ACC112 (cell line): ENCODE data around the gene PPP1R16B.

Experiments used
- H2AFZ ChIP-seq: fragments of 200-600 bp; sonication (generic); one replicate; pipeline ENCODE4 v1.6.0; 2017; ENCODE audit warnings: antibody characterized with exemption, low read length; ENCODE audit not compliant: unreplicated experiment
- H3K27ac ChIP-seq: fragments of 200-600 bp; sonication (generic); 2 replicates; pipeline ENCODE4 v1.5.1; 2014; ENCODE audit warnings: low read depth, mild to moderate bottlenecking, antibody characterized with exemption, low read length, moderate library complexity
- H3K27me3 ChIP-seq: fragments of 200-600 bp; sonication (generic); 2 replicates; pipeline ENCODE4 v1.6.1; 2014; ENCODE audit warnings: mild to moderate bottlenecking, antibody characterized with exemption, low read length, moderate library complexity, mixed read lengths; ENCODE audit not compliant: insufficient read depth
- H3K36me3 ChIP-seq: fragments of 200-600 bp; sonication (generic); 2 replicates; pipeline ENCODE4 v1.6.1; 2016; ENCODE audit warnings: mild to moderate bottlenecking, antibody characterized with exemption, low read length, moderate library complexity, mixed read lengths; ENCODE audit not compliant: insufficient read depth
- H3K4me1 ChIP-seq: fragments of 200-600 bp; sonication (generic); one replicate; pipeline ENCODE4 v1.6.1; 2016; ENCODE audit warnings: low read length, mixed read lengths; ENCODE audit not compliant: insufficient read depth, unreplicated experiment, control insufficient read depth
- H3K4me3 ChIP-seq: fragments of 200-600 bp; sonication (generic); 2 replicates; pipeline ENCODE4 v1.5.1; 2014; ENCODE audit warnings: mild to moderate bottlenecking, low read depth, low read length
- H3K79me2 ChIP-seq: fragments of 200-600 bp; sonication (generic); one replicate; pipeline ENCODE4 v1.6.0; 2016; ENCODE audit warnings: low read length; ENCODE audit not compliant: control insufficient read depth, unreplicated experiment, insufficient read depth

Gene PPP1R16B

DNA sequence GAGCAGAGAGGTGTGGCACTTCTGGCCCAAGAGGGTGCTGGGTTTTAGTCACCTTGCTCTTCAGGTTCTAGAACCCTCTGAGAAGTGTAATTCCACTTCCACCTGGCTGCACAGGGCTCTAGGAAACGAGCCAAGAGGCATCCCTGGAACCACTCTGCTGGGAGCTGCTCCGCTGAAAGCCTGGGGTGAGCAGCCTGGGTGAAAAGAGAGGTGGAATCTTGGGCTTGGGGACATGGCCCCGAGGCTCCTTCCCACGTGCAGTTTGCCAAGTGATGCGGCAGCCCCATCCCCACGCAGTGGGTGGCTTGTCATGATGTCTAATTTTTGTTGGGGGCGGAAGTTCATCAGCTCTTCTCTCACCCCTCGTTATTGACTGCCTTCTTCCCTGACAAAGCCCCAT lies 32.8 kb downstream of the PPP1R16B start:
- H3K4me3 ChIP-seq = no peak overlapping the region
- no peaks in the 10 kb centered on the region for H3K4me1 ChIP-seq
- no peaks in the 10 kb centered on the region for H3K79me2 ChIP-seq
- no peak overlapping the region for H2AFZ ChIP-seq
- no peaks in the 10 kb centered on the region for H3K36me3 ChIP-seq
- peaks cover 66% of the 10 kb centered on the region for H3K27me3 ChIP-seq
- no peak overlapping the region for H3K27ac ChIP-seq

DNA sequence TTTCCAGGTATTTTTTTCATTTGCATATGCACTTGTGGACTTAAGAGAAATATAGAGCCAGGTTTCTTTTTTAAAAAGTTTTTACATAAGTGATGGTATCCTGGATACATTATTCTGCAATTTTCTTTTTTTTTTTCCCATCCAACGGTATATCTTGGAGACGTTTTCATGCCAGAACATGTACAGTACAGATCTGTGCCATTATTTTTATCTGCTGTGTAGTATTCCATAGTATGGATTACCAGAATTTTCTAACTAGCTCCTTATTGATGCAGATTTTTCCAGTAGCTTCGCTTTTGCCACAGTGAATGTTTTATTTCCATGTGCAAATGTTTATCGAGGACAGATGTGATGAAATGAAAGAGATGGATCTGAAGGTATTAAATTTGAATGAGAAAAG lies 34.1 kb downstream of the PPP1R16B start:
- Histone ChIP-seq H3K27ac (no peak overlapping the region), H3K36me3 (no peaks in the 10 kb centered on the region), H3K4me1 (no peaks in the 10 kb centered on the region), H2AFZ (no peak overlapping the region), H3K27me3 (peaks cover 67% of the 10 kb centered on the region), H3K79me2 (no peaks in the 10 kb centered on the region), H3K4me3 (no peak overlapping the region)

DNA sequence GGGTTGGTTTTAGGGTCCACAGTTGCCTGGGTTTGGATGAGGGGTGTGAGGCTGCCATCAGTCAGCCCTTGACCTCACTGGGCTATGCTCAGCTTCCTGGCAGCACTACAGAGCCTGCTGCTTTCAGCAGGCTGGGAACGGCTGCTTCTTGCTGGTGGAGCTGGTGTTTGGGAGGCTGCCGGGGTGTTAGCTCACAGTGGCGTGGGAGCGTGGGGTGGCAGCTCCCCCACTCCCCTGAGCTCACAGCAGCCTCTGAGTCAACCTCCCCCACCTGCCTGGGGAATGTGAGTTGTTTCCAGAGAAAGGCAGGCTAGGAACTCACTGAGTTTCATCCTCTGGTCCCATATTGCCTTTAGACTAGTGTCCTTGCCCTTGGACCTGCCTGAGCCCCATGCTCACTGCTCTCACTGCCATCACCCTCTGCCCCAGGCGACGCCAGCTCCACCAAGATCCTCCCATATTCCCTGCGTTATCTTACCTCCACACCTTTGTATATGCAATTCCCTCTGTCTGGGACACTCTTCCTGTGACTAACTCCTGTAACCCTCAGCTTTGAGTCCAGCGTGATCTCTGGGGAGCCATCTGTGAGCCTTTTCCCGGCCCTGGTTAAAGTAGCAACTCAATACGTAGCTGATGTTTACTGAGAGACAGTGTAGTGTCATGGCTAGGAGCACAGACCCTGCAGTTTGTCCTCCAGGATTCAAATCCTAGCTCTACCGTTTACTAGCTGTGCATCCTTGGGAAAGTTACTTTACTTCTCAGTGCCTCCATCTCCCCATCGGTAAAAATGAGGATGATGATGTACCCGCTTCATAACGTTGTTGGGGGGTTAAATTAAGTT lies 34.8 kb downstream of the PPP1R16B start:
- no peaks in the 10 kb centered on the region for H3K4me1 ChIP-seq
- H3K4me3 ChIP-seq = no peak overlapping the region
- H3K36me3 ChIP-seq = no peaks in the 10 kb centered on the region
- no peak overlapping the region for H2AFZ ChIP-seq
- H3K79me2 ChIP-seq = no peaks in the 10 kb centered on the region
- H3K27ac ChIP-seq = no peak overlapping the region
- H3K27me3 ChIP-seq = peaks cover 67% of the 10 kb centered on the region

DNA sequence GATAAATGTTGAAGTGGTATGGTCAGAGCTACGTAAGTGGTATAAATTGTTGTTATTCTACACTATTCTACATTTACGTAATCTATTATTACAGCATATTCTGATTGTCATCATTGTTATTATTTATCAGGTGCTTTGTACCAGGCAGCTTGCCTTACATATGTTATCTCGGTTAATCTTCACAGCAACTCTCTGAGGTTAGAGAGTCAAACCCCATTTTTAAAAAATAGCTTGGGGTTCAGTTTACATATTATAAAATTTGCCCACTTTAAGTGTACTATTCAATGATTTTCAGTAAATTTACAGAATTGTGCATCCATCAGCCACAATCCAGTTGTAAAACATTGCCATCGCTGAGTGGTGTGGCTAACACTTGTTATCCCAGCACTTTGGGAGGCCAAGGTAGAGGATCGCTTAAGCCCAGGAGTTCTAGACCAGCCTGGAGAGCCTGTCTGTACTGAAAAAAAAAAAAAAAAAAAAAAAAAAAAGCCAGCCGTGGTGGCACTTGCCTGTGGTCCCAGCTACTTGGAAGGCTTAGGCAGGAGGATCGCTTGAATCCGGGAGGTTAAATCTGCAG lies 35.5 kb downstream of the PPP1R16B start:
- H3K27ac ChIP-seq = no peak overlapping the region
- H3K4me1 ChIP-seq = no peaks in the 10 kb centered on the region
- H2AFZ ChIP-seq = no peak overlapping the region
- peaks cover 74% of the 10 kb centered on the region for H3K27me3 ChIP-seq
- H3K4me3 ChIP-seq = no peak overlapping the region
- no peaks in the 10 kb centered on the region for H3K36me3 ChIP-seq
- no peaks in the 10 kb centered on the region for H3K79me2 ChIP-seq

DNA sequence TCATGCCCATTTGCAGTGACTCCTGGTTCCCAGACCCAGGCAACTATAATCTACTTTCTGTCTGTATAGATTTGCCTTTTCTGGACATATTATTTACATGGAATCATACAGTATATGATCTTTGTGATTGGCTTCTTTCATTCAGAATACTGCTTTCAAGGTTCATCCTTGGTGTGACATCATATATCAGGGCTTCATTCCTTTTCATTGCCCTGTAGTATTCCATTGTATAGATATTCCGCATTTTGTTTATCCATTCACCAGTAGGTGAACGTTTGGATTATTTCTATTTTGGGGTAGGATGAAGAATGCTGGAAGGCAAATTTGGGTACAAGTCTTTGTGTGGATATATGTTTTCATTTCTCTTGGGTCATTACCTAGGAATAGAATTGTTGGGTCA lies 36.1 kb downstream of the PPP1R16B start:
- Histone ChIP-seq H3K27ac (no peak overlapping the region), H2AFZ (no peak overlapping the region), H3K4me3 (no peak overlapping the region), H3K4me1 (no peaks in the 10 kb centered on the region), H3K27me3 (peaks cover 76% of the 10 kb centered on the region), H3K79me2 (no peaks in the 10 kb centered on the region), H3K36me3 (no peaks in the 10 kb centered on the region)

DNA sequence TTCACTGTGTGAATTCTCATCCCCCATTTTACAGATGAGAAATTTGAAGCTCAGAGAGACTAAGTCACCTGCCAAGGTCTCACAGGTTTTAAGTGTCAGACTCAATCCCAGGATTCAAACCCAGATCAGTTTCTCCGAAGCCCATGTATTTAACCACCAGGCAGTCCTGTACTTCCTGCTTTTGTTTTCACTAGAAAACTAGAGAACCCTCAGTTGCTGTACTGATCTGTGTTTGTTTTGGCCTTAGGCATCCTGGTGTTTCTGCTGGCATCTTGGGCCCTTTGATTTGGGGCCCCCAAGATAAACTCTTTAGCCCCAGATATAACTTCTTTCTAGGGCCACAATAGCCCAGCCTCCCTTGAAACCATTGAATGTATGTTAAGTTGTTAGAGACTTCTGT lies 36.5 kb downstream of the PPP1R16B start:
- Histone ChIP-seq H3K27ac (no peak overlapping the region), H3K27me3 (peaks cover 80% of the 10 kb centered on the region), H3K79me2 (no peaks in the 10 kb centered on the region), H2AFZ (no peak overlapping the region), H3K36me3 (no peaks in the 10 kb centered on the region), H3K4me1 (no peaks in the 10 kb centered on the region), H3K4me3 (no peak overlapping the region)

DNA sequence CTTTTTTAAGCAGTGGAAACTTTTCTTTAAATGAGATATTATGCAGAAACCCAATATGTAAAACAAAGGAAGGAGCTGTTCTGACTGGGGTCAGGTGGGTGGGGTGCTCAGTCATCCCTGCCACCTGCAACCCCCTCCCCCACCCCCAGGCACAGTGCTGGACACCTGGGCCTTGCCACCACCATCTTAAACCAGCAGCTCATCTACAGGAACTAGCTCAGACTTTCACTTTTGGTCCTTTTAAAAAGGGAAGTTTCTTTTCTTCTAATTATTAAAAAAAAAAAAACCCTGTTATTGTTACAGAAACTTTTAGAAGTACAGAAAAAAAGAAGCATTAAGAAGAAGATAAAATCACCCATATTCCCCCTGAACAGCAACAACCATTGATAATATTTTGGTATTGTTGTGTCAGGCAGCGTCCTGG lies 37.1 kb downstream of the PPP1R16B start:
- Histone ChIP-seq H3K4me1 (no peaks in the 10 kb centered on the region), H2AFZ (no peak overlapping the region), H3K27ac (no peak overlapping the region), H3K79me2 (no peaks in the 10 kb centered on the region), H3K27me3 (peaks cover 85% of the 10 kb centered on the region), H3K36me3 (no peaks in the 10 kb centered on the region), H3K4me3 (no peak overlapping the region)

DNA sequence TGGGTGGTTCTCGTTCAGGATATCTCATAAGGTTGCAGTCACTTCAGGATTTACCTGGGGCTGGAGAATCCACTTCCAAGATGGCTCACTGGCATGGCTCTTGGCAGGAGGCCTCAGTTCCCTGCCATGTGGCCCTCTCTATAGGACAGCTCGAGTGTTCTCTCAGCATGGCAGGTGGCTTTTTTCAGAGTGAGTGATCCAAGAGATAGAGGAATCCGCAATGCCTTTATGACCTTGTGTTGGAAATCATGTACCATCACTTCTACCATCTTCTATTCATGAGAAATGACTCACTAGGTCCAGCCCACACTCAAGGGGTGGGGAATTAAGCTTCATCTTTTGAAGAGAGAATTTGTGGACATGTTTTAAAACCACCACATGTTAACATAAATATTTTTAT lies 37.8 kb downstream of the PPP1R16B start:
- Histone ChIP-seq H3K27me3 (peaks cover 85% of the 10 kb centered on the region), H3K4me1 (no peaks in the 10 kb centered on the region), H3K36me3 (no peaks in the 10 kb centered on the region), H3K79me2 (no peaks in the 10 kb centered on the region), H3K27ac (no peak overlapping the region), H3K4me3 (no peak overlapping the region), H2AFZ (no peak overlapping the region)

DNA sequence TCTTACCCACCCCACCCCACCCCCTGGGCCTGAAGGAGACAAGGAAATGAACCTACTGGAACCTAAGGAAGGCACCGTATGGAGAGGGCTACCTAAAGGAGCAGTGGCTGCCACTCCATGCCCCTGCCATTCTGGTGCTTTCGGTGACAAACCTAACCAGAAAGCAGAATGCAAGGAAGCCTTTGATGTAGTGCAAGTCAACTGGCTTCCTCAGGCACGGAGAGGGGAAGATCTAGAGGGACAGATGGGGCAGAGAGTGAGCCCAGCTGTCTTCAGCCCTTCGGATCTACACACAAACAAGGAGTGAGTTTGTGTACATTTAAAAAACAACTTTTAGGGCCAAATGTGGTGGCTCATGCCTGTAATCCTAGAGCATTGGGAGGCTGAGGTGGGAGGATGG lies 39.5 kb downstream of the PPP1R16B start:
- H3K27ac ChIP-seq = no peak overlapping the region
- no peak overlapping the region for H3K4me3 ChIP-seq
- H3K4me1 ChIP-seq = no peaks in the 10 kb centered on the region
- no peaks in the 10 kb centered on the region for H3K36me3 ChIP-seq
- H2AFZ ChIP-seq = no peak overlapping the region
- H3K27me3 ChIP-seq = peaks cover 89% of the 10 kb centered on the region
- H3K79me2 ChIP-seq = no peaks in the 10 kb centered on the region

DNA sequence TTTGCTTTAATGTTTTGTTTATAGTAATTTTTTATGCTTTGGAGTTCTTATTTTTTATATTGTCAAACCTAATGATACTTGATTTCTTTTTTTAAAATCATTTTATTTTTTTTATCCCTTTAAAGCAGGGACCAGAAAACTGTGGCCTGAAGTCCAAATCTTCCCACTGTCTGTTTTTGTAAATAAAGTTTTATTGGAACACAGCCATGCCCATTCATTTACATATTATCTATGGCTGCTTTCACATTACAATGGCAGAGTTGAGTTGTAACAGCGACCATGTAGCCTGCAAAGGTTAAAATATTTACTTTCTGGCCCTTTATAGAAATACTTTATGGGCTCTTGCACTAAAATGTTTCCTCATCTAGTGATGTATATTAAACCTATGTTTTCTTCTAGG lies 42.3 kb downstream of the PPP1R16B start:
- no peaks in the 10 kb centered on the region for H3K4me1 ChIP-seq
- no peaks in the 10 kb centered on the region for H3K36me3 ChIP-seq
- H2AFZ ChIP-seq = no peak overlapping the region
- H3K4me3 ChIP-seq = no peak overlapping the region
- no peak overlapping the region for H3K27ac ChIP-seq
- peaks cover 69% of the 10 kb centered on the region for H3K27me3 ChIP-seq
- no peaks in the 10 kb centered on the region for H3K79me2 ChIP-seq

DNA sequence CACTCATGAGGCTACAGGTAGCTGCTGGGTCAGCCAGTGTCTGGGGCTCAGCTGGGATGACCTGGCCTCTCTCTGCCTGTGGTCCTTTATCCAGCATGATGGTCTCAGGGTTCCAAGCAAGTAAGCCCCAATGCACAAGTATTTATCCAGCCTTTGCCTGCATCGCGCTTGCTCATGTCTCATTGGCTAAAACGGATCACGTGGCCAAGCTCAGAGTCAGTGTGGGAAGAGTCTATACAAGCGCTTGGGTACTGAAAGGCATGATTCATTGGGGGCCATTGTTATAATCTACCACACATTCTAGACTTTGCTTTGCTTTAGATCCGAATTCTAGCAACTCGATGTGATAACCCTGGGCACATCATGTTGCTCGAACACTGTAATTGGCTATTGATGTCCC lies 48.3 kb downstream of the PPP1R16B start:
- Histone ChIP-seq H3K27me3 (peaks cover 64% of the 10 kb centered on the region), H3K4me1 (no peaks in the 10 kb centered on the region), H2AFZ (no peak overlapping the region), H3K79me2 (no peaks in the 10 kb centered on the region), H3K27ac (no peak overlapping the region), H3K4me3 (no peak overlapping the region), H3K36me3 (no peaks in the 10 kb centered on the region)
